ENCODE measurements around the gene DCLK2.
A peak's percentile ranks its signal among the peaks of the same experiment; 100 is the strongest.

The DCLK2 gene

DNA sequence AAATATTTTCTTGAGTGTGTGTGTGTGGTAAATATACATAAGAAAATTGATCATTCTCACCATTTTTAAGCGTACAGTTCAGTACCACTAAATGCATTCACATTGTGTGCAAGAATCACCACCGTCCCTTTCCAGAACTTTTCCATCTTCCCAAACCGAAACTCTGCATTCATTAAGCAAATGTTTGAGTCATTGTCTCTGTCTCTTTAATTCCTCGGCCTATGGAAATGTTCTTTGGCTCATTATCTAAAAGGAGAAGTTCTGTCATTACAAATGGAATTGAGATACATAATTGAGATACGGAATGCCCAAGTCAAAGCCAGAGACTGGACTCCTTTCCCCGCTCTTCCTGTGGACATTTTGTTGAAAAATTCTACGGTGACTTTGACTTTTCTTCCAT lies 168.9 kb downstream of the DCLK2 start:
- no peak for DNase-seq

DNA sequence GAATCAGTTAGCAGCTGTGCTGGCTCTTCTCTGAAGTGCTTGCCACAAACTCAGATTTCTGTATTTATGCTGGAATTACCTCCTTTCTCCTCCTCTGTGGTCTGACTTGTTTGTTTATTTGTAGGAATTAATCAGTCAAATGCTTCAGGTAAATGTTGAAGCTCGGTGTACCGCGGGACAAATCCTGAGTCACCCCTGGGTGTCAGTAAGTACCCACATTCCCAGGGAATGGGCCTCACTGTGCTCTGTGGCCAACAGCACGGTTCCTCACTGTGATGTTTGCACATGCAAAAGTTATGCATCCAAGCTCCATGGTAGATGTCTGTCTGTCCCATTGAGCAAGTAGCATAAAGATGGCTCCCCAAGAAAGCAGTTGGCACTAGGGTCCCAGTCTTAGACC lies 169.9 kb downstream of the DCLK2 start:
- no peak for DNase-seq

DNA sequence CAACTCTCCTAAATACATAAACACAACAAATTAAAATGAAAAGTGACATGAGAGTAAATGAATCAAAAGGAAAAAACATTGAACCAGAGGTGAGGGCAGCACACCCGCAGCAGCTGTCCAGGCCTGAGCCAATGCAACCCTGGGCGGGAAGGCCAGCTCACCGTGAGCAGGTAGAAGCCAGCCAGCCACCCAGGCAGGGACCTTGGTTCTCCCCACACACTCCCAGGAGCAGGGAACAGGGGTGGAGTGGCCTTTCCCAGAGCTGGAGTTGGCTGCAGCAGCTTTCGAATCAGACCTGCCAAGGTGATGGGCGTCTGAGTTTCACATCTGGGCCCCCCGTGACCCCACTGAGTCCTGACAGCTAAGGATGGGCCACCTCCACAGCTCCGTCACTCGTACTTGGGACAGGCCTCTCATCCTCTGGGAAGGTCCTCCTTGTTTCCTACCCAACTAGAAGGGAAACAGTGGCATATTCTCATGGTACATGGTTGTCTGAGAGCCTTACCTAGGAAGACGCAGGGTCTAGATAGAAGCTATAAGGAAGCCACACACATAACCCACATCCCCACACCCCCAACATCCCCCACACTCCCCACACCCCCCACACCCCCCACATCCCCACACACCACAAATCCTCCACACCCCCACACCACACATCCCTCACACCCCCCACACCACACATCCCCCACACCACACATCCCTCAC lies 172.2 kb downstream of the DCLK2 start:
- DNase-seq: no peak

DNA sequence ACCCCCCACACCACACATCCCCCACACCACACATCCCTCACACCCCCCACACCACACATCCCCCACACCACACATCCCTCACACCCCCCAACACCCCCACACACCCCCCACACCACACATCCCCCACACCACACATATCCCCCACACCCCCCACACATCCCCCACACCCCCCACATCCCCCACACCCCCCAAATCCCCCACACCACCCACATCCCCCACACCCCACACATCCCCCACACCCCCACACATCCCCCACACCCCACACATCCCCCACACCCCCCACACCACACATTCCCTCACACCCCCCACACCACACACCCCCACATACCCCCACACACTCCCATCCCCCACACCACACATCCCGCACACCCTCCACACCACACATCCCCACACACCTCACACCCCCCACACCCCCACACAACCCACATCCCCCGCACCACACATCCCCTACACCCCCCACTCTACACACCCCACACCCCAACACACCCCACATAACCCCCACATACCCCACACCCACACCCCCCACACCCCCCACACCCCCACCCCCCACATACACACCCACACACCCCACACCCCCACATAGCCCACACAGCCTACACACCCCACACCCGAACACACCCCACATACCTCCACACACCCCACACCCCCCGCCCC lies 172.9 kb downstream of the DCLK2 start:
- no peak for DNase-seq

DNA sequence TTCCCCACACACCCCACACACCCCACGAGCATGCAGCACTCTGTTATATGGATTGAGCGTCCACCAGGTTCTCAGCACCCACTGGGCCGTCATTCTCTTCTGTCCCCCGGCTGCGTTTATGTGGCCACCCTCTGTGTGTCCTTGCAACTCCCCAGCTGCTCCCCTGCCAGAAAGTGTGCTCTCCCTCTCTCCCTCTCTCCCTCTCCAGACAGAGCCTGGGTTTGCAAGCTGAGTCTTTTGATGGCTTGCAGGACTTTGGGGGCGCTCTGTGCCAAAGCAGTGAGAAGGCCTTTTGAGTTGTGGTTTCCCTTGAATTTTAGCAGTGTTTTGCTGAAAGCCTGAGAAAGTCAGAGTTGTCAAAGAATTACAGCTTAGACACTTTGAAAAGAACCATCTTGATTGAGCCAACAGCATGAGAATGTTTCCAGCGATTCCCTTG lies 173.5 kb downstream of the DCLK2 start:
- no peak for DNase-seq

DNA sequence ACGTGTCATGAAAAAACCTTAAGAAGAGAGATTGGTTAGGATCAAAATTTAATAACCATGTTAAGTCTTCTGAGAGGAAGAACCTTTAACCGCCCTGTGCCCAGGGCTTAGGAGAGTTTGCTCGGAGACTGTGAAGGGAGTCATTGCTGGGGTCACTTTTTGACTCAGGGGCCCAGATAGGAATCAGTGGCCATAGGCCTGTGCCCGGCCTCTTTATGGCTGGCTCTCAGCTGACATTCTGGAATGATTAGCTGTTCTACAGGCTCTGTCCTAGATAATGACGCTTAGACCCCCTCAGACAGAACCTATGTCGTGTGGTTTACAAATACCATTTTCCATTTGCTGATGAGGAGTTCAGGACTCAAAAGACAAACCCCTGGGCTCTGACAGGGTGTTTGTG lies 174.1 kb downstream of the DCLK2 start:
- DNase-seq: no peak

DNA sequence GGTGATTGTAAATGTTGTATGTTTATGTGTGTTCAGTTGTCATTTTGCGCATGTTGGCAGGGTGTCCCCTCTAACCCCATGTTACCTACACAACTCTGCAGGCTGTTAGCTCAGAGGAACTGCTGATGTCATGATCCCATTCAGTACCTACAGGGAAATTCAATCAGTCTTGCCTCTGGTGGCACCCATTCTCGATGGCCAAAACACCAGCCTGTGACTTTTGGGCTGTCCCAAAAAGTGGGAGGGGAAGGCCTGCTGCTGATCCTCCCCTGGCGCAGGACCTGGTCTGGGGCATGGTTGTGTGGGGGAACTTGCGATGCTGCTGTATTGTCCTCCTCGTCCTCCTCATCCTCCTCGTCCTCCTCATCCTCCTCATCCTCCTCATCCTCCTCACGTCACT lies 174.5 kb downstream of the DCLK2 start:
- DNase-seq: no peak

DNA sequence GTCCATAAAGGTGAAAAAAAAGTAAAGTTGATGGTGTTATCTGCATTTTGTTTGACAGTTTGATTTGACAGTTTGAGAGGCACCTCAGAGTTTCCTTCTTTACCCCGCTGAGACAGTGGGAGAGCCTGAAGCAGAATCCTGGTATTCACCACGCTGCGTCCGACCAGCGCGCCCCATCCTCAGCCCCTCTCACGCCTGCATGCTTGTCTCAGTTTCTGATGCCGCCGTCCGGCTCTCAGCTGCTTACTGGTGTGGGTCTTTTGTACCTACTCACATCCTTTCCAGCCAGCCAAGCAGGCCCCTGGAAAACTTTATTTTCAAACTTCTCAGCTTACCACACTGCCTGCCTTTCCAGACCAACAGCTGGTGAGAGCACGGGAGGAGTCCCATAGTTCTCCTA lies 175.2 kb downstream of the DCLK2 start:
- DNase-seq: no peak

DNA sequence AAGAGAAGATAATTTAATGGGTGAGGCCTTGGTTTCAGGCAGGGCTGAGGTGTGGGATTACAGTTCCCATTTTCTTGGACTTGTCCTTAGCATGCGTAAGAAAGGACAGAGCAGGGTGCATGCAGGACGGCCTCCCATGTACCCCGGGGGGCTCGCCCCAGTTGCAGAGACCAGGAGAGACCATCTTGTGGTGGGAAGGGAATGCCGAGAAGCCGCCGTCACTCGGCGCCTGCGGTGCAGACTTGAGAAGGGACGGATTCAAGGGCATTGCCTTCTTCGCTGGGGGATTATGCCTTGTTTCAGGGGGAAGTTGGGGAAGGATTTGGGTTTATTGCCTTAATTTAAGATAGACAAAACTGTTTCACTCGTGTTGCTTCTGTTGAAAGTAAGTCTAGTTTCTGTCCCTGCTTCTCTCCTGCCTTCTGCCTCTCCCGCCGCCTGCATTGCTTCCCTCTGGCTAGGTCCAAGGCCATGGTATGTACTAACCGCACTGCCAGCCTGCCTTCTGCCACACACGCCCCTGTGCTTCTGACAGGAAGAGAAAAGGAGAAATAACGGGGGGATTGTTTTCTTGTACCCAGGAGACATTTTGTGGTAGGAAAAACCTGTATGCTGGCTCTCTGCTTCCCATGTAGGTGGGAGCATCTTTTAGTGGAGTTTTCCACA lies 175.9 kb downstream of the DCLK2 start:
- DNase-seq: no peak

DNA sequence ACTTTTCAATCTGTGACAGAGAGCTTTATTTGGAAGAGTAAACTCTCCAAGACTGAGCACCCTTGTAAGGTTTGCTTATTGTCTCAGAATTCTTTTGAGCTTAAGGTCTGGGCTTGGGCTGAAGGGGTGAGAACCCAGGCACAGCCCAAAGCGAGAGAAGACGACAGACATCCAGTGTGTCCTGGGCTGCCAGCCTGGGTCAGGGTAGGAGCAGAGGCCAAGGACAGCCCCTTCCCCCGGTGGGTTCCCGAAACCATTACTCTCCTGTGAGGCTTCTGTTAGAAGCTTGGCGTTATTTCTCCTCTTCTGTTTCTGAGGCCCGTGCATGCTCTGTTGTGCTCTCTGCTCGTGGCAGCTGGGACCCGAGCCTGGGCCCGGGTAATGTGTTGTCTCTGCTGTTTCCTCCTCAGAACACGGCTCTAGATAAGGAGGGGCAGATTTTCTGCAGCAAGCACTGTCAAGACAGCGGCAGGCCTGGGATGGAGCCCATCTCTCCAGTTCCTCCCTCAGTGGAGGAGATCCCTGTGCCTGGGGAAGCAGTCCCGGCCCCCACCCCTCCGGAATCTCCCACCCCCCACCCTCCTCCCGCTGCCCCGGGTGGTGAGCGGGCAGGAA lies 177.5 kb downstream of the DCLK2 start:
- DNase-seq: no peak

DNA sequence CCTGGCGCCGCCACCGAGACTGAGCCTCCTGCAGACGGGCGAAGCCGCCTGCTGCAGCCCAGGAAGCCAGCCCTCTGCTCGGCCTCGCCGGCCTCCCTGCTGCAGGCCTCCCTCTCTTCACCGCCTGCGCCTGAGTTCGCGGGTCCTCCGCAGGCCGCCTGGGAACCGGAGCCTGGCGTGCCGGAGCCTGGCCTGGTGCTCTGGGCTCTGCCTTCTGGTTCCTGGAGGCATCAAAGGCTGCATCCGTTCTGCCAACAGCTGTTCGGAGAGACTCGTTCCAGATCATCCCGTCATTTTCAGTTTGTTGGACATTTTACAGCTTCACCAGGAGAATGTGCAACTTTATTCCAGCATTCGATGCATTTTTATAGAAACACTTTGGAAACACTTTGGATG lies 178.0 kb downstream of the DCLK2 start:
- no peak for DNase-seq

DNA sequence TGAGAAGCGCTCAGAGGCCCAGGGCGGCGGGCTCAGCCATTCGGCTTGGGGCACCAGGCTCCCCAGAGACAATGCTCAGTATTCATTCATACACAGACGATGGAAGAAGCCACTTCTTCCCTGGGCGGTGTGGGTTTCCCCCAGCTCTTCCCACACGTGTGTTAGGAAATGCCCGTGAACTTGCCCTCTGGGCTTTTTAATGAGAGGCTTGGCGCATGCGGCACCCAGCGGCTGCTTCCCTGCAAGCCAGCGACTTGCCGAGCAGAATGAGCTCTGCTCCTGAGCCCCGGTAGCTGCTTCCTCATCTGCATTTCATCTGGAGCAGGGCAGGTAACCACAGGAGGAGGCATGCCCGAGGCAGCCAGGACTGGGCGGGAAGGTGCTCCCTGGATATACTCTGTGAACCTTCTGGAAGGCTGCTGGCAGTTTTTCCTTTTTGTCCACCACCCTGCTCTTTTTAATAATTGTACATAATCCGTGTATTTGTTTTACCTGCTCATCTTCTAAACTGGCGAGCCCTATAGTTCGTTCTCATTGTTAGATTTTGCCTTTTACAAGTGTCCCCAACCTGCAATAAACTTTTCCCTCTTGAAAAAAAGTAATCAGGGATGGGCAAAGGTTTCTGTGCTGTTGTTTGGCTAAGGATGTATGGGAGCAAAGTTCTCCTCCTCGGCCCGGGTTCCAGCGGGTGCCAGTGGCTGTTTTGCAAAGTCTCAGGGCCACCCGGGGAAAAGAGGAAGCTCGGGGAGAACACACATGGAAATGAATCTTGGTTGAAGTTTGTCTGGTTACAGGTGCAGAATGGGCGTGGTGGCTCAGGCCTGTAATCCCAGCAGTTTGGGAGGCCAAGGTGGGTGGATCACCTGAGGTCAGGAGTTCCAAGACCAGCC lies 178.8 kb downstream of the DCLK2 start:
- no peak for DNase-seq

DNA sequence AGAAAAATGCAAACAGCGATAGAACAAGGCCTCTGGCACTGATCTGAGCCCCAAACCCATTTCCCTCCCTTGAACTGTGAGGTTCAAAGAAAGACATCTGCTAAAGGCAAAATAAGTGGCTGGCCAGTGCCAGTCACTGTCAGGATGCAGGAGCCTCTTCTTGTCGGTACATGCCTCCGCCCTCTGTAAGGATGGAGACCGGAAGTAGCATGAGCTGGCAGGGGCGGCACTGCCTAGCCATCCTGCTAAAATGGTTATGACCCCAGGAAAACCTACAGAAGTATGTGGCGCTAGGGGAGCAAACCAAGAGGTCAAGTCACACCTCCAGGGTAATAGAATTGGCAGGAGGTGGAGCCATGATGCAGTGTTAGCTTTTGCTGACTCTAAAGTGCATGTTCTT lies 180.3 kb downstream of the DCLK2 start:
- DNase-seq: no peak

DNA sequence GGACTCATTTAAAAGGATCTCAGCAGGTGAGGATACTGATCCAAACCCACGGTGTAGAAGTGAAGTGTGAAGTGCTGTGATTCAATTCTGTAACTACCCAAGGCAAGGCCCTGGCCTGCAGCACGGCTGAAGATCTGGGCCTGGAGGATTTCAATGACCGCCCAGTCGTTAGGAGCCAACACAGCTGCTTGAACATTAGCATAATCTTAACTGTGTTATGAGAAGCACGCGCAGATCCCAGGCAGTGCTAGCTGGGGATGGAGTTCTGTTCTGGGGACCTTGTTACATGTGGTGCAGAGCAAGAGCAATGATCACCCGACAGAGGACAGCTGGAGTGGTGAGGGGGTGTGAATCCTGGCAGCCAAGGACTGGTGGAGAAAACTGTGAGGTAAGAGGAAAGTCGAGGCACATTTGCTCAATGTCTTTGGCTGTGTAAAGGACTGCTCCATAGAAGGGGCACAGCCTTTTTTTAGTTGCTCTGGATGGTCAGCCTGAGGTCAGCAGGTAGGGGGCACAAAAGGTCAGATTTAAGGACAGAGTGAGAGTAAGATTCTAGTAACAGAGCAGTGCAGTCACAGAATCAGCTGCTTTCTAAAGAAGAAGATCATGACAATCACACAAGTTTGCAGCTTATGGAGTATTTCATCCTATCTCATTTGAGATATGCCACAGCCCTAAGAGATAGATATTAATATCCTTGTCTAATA lies 181.8 kb downstream of the DCLK2 start:
- no peak for DNase-seq

DNA sequence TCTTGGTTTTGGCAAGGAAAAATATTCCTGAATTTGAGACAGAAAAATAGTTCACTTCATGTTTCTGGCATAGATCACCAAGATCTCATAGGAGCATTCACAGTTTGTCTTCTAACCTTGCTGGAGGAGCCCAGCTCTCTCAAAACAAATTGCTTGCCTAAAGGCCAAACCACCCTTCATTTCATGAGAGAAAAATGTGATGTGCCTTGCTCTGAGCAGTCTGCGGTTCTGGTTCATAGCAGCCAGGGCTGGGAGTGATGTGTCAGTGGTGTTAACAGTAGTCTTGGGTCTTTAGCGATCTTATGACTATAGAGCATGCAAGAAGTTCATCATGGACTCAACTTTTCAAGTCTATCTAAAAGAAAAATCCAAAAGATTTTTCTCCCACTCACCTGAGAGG lies 183.3 kb downstream of the DCLK2 start:
- no peak for DNase-seq

DNA sequence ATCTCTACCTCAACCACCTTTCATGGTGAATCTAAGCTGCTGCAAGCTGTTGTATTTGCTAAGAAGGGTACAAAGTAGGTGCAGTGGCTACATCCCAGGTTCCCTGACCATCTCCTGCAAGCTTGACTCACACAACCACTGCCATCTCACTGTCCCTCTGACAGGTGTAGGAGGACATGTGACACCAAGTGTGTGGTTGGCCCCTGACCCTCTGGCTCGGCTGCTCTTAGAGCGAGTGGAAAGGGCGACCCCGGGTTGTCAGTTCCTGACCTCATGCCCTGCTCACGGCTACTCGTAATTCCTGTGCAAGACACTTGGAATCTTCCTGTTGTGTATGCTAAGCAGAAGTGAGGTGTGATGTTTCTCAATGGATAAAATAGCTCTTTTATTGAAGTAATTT lies 184.4 kb downstream of the DCLK2 start:
- DNase-seq: no peak

DNA sequence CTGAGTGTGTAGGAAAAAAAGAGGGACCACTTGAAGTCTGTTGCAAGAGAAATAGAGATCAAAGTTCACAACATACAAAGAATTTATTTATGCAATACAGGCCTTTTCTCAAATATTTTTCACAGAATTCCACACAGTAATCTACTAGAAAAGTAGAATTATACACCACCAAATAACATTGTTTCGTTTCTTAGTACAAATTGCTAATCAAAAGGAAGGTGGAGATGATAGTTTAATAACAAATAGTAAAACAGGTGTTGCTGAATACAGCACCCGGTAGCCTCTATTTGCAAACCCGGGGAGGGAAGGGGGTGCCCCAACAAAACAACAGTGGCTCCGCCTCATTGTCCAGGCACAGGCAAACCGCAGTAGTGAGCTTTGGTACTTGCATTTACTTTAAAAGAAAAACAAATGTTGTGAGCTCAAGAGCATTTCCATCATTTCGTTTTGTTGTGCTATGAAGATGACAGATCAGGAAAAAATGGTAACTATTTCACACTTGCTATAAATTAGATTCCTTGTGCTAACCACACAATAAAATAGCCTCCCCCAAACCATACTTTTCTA lies 186.4 kb downstream of the DCLK2 start:
- DNase-seq: peak; percentile 74

DNA sequence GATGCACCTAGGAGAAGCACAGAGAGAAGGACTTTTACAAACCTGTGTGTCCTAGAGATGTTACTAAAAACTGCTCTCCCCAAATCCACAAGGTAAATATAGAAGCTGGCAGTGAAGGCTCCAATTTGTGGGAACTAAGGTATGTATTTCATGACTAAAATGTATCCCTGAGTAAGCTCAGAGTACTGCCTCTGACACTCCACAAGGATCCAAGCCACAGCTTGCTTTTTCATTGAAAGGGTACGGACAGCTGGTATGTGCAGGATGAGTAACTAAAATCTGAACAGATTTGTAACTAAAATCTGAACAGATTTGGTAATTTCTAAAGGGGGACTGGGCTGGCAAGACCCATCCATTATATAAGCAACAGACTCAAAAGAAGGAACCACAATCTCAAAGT lies 187.6 kb downstream of the DCLK2 start:
- no peak for DNase-seq

DNA sequence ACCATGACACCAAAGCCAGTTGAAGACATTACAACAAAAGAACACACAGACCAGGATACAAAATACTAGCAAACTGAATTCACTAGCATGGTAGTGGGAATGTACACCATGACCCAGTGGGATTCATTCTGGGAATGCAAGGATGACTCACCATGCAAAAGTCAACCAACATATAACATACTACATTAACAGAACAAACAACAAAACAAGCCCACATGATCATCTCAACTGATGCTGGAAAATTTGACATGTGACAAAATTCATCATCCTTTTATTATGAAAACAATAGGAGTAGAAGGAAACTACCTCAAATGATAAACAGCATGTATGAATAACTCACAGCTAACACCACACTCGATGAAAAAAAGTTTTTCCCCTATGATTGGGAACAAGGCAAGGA lies 190.2 kb downstream of the DCLK2 start:
- DNase-seq: no peak

DNA sequence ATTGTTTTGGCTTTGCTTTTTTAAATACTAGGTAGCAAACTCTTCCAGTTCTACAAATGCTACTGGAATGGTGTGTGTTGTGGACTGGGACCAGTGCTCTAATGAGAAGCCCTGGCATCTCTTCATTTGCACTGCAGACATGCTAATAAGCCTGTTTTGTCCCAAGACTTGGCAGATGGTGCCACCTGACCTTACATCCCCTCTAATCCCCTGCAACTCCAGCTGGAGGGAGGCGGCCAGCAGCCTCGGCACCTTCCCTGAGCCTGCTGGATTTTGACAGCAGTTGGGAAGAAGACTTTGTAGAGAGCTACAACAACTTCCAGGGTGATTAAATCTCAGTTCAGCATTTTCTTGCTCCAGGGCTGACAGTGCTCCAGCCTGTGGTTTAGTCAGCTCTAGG lies 200.0 kb downstream of the DCLK2 start:
- DNase-seq: no peak

DNA sequence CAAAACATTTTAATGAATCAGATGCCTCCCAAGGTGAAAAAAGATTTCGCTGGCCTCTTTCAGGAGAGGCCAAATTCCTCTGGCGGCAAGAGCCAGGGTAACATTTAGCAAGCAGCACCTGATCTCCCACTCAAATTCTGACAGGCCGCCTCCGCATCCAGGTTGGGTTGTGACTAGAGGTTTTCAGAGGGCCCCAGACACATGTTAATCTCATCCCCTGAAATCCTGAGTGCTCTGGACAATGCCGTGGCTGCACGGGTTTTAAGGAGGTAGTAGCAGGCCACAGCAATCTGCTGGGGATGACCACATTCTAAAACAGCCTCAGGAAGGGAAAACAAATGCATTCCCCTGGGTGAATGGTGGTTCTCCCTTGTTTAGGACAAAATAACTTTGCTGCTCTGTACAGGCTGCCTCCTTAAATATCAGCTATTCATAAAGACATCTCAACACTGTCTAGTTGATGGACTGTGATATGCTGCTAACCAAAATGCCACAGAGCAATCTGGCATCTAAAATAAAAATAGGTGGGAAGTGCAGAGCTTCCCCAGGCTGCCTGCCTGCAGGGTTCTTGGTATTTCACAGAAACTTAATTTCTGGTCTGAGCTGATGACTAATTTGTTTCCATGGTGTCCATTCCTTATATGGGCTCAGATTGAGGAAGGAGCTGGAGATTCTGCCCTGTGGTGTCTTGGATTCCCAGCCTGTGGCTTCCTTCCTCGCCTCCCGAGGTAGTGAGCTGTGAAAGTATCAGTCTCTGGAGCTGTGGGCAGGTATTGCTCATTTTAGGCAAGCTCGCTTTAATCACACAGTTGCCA lies 202.0 kb downstream of the DCLK2 start:
- peak; percentile 95 for DNase-seq

Data from fibroblast of skin of right quadriceps (primary cell).